OCI-LY1 (cell line): Measurements from ENCODE around the gene LRP2.

Source experiments
- CTCF ChIP-seq: fragments of 200-600 bp; sonication (generic), shearing (Covaris generic); IDR thresholded peaks from 2 replicates; pipeline ENCODE4 v1.5.1; 2017; ENCODE audit warnings: mild to moderate bottlenecking, antibody characterized with exemption, low read length, moderate library complexity, mixed read lengths
- EZH2 ChIP-seq: fragments of 200-600 bp; sonication (generic), shearing (Covaris generic); IDR thresholded peaks from 2 replicates; pipeline ENCODE4 v1.8.0; 2017; ENCODE audit warnings: borderline replicate concordance, mixed run types, mild to moderate bottlenecking, antibody characterized with exemption, low read length, moderate library complexity, mixed read lengths

GRCh38 chr2:169237286-169237685, 125.0 kb downstream of the LRP2 start:
- TF ChIP-seq CTCF (no peak), EZH2 (no peak)
